Muscle of leg (tissue), 11 donors: ENCODE data around the gene SYT14. TPM values are rescaled to one million over a fixed set of nuclear protein-coding genes. Genes with fewer than 3 reads are reported as not detected.

Experiments used
- DNase-seq: peaks from one replicate; pipeline ENCODE4 v3.0.0; 2013
- H3K27ac ChIP-seq: one replicate; pipeline ENCODE4 v1.5.1; 2013; ENCODE audit warnings: mild to moderate bottlenecking, low read length, control low read depth
- H3K27me3 ChIP-seq: one replicate; pipeline ENCODE4 v1.6.1; 2013; ENCODE audit warnings: low read length; ENCODE audit not compliant: control insufficient read depth, insufficient read depth
- H3K36me3 ChIP-seq: one replicate; pipeline ENCODE4 v1.6.1; 2013; ENCODE audit warnings: low read length; ENCODE audit not compliant: control insufficient read depth, insufficient read depth
- H3K4me1 ChIP-seq: one replicate; pipeline ENCODE4 v1.6.1; 2013; ENCODE audit warnings: low read length; ENCODE audit not compliant: control insufficient read depth, insufficient read depth
- H3K4me3 ChIP-seq: one replicate; pipeline ENCODE4 v1.5.1; 2013; ENCODE audit warnings: low read length, control low read depth
- H3K9me3 ChIP-seq: replicated peaks from 2 replicates; pipeline ENCODE4 v1.6.1; 2013; ENCODE audit warnings: low read depth, low read length; ENCODE audit not compliant: control insufficient read depth
- WGBS: methylation state at CpG from one replicate; pipeline ENCODE4 v1.1.5; 2013; ENCODE audit warnings: missing lambda C conversion rate; ENCODE audit not compliant: insufficient coverage; 5-methylcytosine and 5-hydroxymethylcytosine counted together
- polyA plus RNA-seq, 8 donors: library from polyadenylated mRNA; unstranded; fragments of 120-200 nt; gene quantifications; one replicate each; pipeline versions ENCODE4 v1.2.1 to v1.2.3, GENCODE V29; 2013; ENCODE audit warnings: inconsistent platforms in 1 of 8, low replicate concordance in 1 of 8; ENCODE audit not compliant: insufficient read length in 8 of 8, insufficient read depth in 1 of 8
- total RNA-seq: library from RNA; stranded (reverse); fragments of 120-200 nt; gene quantifications from one replicate; pipeline ENCODE4 v1.2.4, GENCODE V29; 2013

SYT14 gene
- total and polyA plus RNA-seq, 9 donors: 0.57 to 3.0 (median 1.3) TPM

GRCh38 chr1:210057593-210057992 lies 119.6 kb downstream of the SYT14 start:
- no peaks in the 10 kb centered on the region for H3K36me3 ChIP-seq
- H3K4me3 ChIP-seq: no peak overlapping the region
- no peak for DNase-seq
- H3K27ac ChIP-seq: no peak overlapping the region
- H3K9me3 ChIP-seq: no peaks in the 10 kb centered on the region
- no peaks in the 10 kb centered on the region for H3K27me3 ChIP-seq
- H3K4me1 ChIP-seq: no peaks in the 10 kb centered on the region

GRCh38 chr1:210061992-210062391 lies 124.0 kb downstream of the SYT14 start:
- no peak for DNase-seq
- H3K36me3 ChIP-seq: no peaks in the 10 kb centered on the region
- no peak overlapping the region for H3K4me3 ChIP-seq
- no peak overlapping the region for H3K27ac ChIP-seq
- no peaks in the 10 kb centered on the region for H3K9me3 ChIP-seq
- no peaks in the 10 kb centered on the region for H3K27me3 ChIP-seq
- WGBS: no CpG with 5 or more reads among the region's 1 CpG
- H3K4me1 ChIP-seq: no peaks in the 10 kb centered on the region

- no peaks in the 10 kb centered on the region for H3K9me3 ChIP-seq
- no peak for DNase-seq
- no peaks in the 10 kb centered on the region for H3K36me3 ChIP-seq
- H3K4me1 ChIP-seq: no peaks in the 10 kb centered on the region
- H3K27ac ChIP-seq: no peak overlapping the region
- WGBS: no CpG with 5 or more reads among the region's 3 CpGs
- H3K27me3 ChIP-seq: no peaks in the 10 kb centered on the region
- H3K4me3 ChIP-seq: no peak overlapping the region
Measured at GRCh38 chr1:210070531-210070930, 132.5 kb downstream of the SYT14 start.

GRCh38 chr1:210072129-210072528 lies 134.1 kb downstream of the SYT14 start:
- Histone ChIP-seq H3K4me3 (no peak overlapping the region), H3K27me3 (no peaks in the 10 kb centered on the region), H3K4me1 (no peaks in the 10 kb centered on the region), H3K27ac (no peak overlapping the region), H3K36me3 (no peaks in the 10 kb centered on the region), H3K9me3 (no peaks in the 10 kb centered on the region)
- peak; percentile 1 for DNase-seq

- H3K36me3 ChIP-seq: no peaks in the 10 kb centered on the region
- H3K27ac ChIP-seq: no peak overlapping the region
- H3K9me3 ChIP-seq: no peaks in the 10 kb centered on the region
- H3K4me3 ChIP-seq: no peak overlapping the region
- DNase-seq: peak; percentile 5
- no peaks in the 10 kb centered on the region for H3K27me3 ChIP-seq
- H3K4me1 ChIP-seq: no peaks in the 10 kb centered on the region
Measured at GRCh38 chr1:210072896-210073504, 135.0 kb downstream of the SYT14 start.

- no peak overlapping the region for H3K4me3 ChIP-seq
- no peaks in the 10 kb centered on the region for H3K4me1 ChIP-seq
- no peak for DNase-seq
- H3K36me3 ChIP-seq: no peaks in the 10 kb centered on the region
- H3K27ac ChIP-seq: no peak overlapping the region
- WGBS: 84% methylated on average over 8 of the region's 16 CpGs
- no peaks in the 10 kb centered on the region for H3K27me3 ChIP-seq
- no peaks in the 10 kb centered on the region for H3K9me3 ChIP-seq
Measured at GRCh38 chr1:210074904-210075303, 136.9 kb downstream of the SYT14 start.

- 40% methylated on average over 1 of the region's 3 CpGs for WGBS
- no peaks in the 10 kb centered on the region for H3K4me1 ChIP-seq
- no peak for DNase-seq
Measured at GRCh38 chr1:210076620-210077019, 138.6 kb downstream of the SYT14 start.

GRCh38 chr1:210081494-210081893 lies 143.5 kb downstream of the SYT14 start:
- Histone ChIP-seq H3K27ac (no peak overlapping the region), H3K9me3 (no peaks in the 10 kb centered on the region), H3K4me3 (no peak overlapping the region), H3K27me3 (no peaks in the 10 kb centered on the region), H3K36me3 (no peaks in the 10 kb centered on the region), H3K4me1 (no peaks in the 10 kb centered on the region)
- DNase-seq: no peak

More at GRCh38 chr1:210076620-210077019, 138.6 kb downstream of the SYT14 start:
- Histone ChIP-seq H3K27ac (no peak overlapping the region), H3K9me3 (no peaks in the 10 kb centered on the region), H3K36me3 (no peaks in the 10 kb centered on the region), H3K4me3 (no peak overlapping the region), H3K27me3 (no peaks in the 10 kb centered on the region)

- no peaks in the 10 kb centered on the region for H3K27me3 ChIP-seq
- no peak overlapping the region for H3K4me3 ChIP-seq
- no peak overlapping the region for H3K27ac ChIP-seq
- no peaks in the 10 kb centered on the region for H3K4me1 ChIP-seq
- no CpG with 5 or more reads among the region's 1 CpG for WGBS
- H3K9me3 ChIP-seq: no peaks in the 10 kb centered on the region
- H3K36me3 ChIP-seq: no peaks in the 10 kb centered on the region
- DNase-seq: no peak
Measured at GRCh38 chr1:210085359-210085758, 147.3 kb downstream of the SYT14 start.

- Histone ChIP-seq H3K4me1 (no peaks in the 10 kb centered on the region), H3K27ac (no peak overlapping the region), H3K9me3 (no peaks in the 10 kb centered on the region), H3K36me3 (no peaks in the 10 kb centered on the region), H3K27me3 (no peaks in the 10 kb centered on the region), H3K4me3 (no peak overlapping the region)
- 88% methylated on average over 6 of the region's 6 CpGs for WGBS
- no peak for DNase-seq
Measured at GRCh38 chr1:210087058-210087457, 149.0 kb downstream of the SYT14 start.

GRCh38 chr1:210089855-210090254 lies 151.8 kb downstream of the SYT14 start:
- no peak for DNase-seq
- no peaks in the 10 kb centered on the region for H3K4me1 ChIP-seq
- WGBS: 88% methylated on average over 3 of the region's 6 CpGs
- no peaks in the 10 kb centered on the region for H3K9me3 ChIP-seq
- H3K27ac ChIP-seq: no peak overlapping the region
- H3K27me3 ChIP-seq: no peaks in the 10 kb centered on the region
- H3K4me3 ChIP-seq: no peak overlapping the region
- no peaks in the 10 kb centered on the region for H3K36me3 ChIP-seq
